ENCODE measurements around the gene KRT82. TPM values are rescaled to one million over a fixed set of nuclear protein-coding genes. Genes with fewer than 3 reads are reported as not detected.

KRT82 gene
- total and polyA plus RNA-seq, 2 of the 8 experiments (the other 6 are each of a cell fraction or from before 2014, with no cell fraction given): not detected

DNA sequence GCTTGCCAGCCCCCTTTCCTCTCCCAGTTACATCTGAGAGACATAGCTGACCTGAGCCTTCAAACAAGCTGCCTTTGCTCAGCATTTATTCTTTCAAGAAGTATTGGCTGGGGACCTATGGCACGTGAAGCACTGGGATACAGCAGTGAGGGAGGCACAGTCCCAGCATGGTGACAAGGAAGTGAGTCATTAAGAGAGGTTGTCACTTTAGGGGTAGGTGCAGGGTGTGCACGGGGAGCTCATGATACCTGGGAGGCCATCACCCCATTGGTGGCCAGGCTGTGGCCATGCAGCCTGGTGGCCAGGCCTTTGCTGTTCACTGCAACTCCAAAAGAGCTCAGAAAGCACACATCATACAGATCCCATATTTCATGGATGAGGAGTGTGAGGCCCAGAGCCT is 33.7 kb upstream of the KRT82 start:
- no peak overlapping the region for H2BK5ac ChIP-seq (ENCODE audit: low read depth, low read length)
- no peaks in the 10 kb centered on the region for H4K20me1 ChIP-seq (replicated peaks in 1 of 2; ENCODE audit: control insufficient read depth in 1 of 2, insufficient read depth in 2 of 2, low read length in 2 of 2)
- no peak overlapping the region for H4K91ac ChIP-seq (replicated peaks; ENCODE audit: insufficient read length, low read length)
- H3K23me2 ChIP-seq (ENCODE audit: low read depth, low read length): no peaks in the 10 kb centered on the region
- peaks cover 0 to 5% (median 3%) of the 10 kb centered on the region in 4 experiments; a peak in 3 of 7 replicates for H3K4me1 ChIP-seq (replicated peaks in 1 of 4; ENCODE audit: control insufficient read depth in 3 of 4, insufficient read depth in 4 of 4, low read length in 3 of 4)
- no peak overlapping the region for H3K27ac ChIP-seq (ENCODE audit: low read depth, low read length)
- no peaks in the 10 kb centered on the region for H3K79me2 ChIP-seq (ENCODE audit: control insufficient read depth in 1 of 2, insufficient read depth in 2 of 2, low read length in 2 of 2)
- H2BK20ac ChIP-seq (ENCODE audit: low read length): no peak overlapping the region
- WGBS, 2 experiments (ENCODE audit: extremely low coverage in 1 of 2, insufficient coverage in 1 of 2, insufficient read length in 1 of 2, insufficient replicate concordance in 2 of 2, low coverage in 1 of 2, low lambda C conversion rate in 2 of 2, missing lambda C conversion rate in 1 of 2): 87% methylated on average over 2 of the region's 2 CpGs; no CpG with 5 or more reads in 1 of the 2 experiments
- no peak overlapping the region for H4K8ac ChIP-seq (ENCODE audit: extremely low read depth, insufficient read depth, low read length)
- no peak overlapping the region for H4K5ac ChIP-seq (ENCODE audit: insufficient read length, low read depth, low read length)
- no peak overlapping the region for H2AFZ ChIP-seq (ENCODE audit: low read length)
- no peak overlapping the region for H2BK15ac ChIP-seq (ENCODE audit: low read length)
- H3K9ac ChIP-seq (replicated peaks in 1 of 4; ENCODE audit: extremely low read depth in 1 of 4, low read depth in 3 of 4, low read length in 3 of 4): no peak overlapping the region
- CTCF ChIA-PET (ENCODE audit: partially characterized antibody): interaction anchor here (0.6 to 3.1 kb wide), 9 partner anchors 9 to 440 kb away, joined by 3 to 12 read pairs (median 4); no protein-coding TSS in a partner anchor
- no peak overlapping the region for H2BK12ac ChIP-seq (ENCODE audit: low read depth, low read length)
- no peak overlapping the region for H3K56ac ChIP-seq (replicated peaks; ENCODE audit: insufficient read length, low read depth, low read length)
- H2BK120ac ChIP-seq (replicated peaks; ENCODE audit: low read depth, low read length): no peak overlapping the region
- no peaks in the 10 kb centered on the region for H3K79me1 ChIP-seq (ENCODE audit: low read depth, low read length)
- H3K4me2 ChIP-seq (ENCODE audit: insufficient read depth in 1 of 2, low read depth in 2 of 2, low read length in 2 of 2): no peak overlapping the region
- no peaks in the 10 kb centered on the region for H3K9me3 ChIP-seq (ENCODE audit: insufficient read depth in 2 of 2, low read depth in 1 of 2, low read length in 1 of 2)
- no peak overlapping the region for H2AK5ac ChIP-seq (ENCODE audit: low read depth, low read length)
- H3K36me3 ChIP-seq (ENCODE audit: control insufficient read depth in 2 of 4, insufficient read depth in 4 of 4, low read length in 3 of 4): no peaks in the 10 kb centered on the region
- DNase-seq (ENCODE audit: low read depth in 1 of 2, low spot score in 2 of 2) (no peak), FAIRE-seq (no peak)
- H3K4me3 ChIP-seq (ENCODE audit: extremely low read depth in 1 of 4, insufficient read depth in 2 of 4, low read depth in 3 of 4, low read length in 4 of 4): no peak overlapping the region
- no peaks in the 10 kb centered on the region; a peak in 2 of 7 replicates for H3K27me3 ChIP-seq (replicated peaks in 1 of 4; ENCODE audit: control insufficient read depth in 3 of 4, extremely low read depth in 1 of 4, insufficient read depth in 3 of 4, low read length in 3 of 4)
- no peak overlapping the region for H3K23ac ChIP-seq (ENCODE audit: insufficient read length)
- H3K18ac ChIP-seq (ENCODE audit: extremely low read depth, low read length): no peak overlapping the region
- no peak overlapping the region for H3K14ac ChIP-seq (ENCODE audit: insufficient read length)
- POLR2A ChIA-PET (ENCODE audit: partially characterized antibody): no interaction called here
- H3K4ac ChIP-seq (replicated peaks; ENCODE audit: insufficient read length, low read depth, low read length): no peak overlapping the region
- TF ChIP-seq, protein P1, sequence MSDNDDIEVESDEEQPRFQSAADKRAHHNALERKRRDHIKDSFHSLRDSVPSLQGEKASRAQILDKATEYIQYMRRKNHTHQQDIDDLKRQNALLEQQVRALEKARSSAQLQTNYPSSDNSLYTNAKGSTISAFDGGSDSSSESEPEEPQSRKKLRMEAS (IDR thresholded peaks at IDR 0.05): no peak
- TF ChIP-seq FOSL1 (IDR thresholded peaks at IDR 0.05; ENCODE audit: insufficient read depth, low read depth, low read length): no peak
- TF ChIP-seq SIN3A (conservative IDR thresholded peaks at IDR 0.05 in 1 of 2, IDR thresholded peaks at IDR 0.05 in 1 of 2; ENCODE audit: low read depth in 1 of 2, low read length in 2 of 2): no peak
- TF ChIP-seq, protein P2, sequence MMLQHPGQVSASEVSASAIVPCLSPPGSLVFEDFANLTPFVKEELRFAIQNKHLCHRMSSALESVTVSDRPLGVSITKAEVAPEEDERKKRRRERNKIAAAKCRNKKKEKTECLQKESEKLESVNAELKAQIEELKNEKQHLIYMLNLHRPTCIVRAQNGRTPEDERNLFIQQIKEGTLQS (IDR thresholded peaks at IDR 0.05; ENCODE audit: insufficient read depth, low read depth, low read length): no peak
- no peak for TF ChIP-seq CBX8 (IDR thresholded peaks at IDR 0.05; ENCODE audit: borderline replicate concordance, low read depth, low read length)
- TF ChIP-seq POU5F1 (IDR thresholded peaks at IDR 0.05; ENCODE audit: low read depth, low read length): no peak
- TF ChIP-seq RFX5 (IDR thresholded peaks at IDR 0.05; ENCODE audit: borderline replicate concordance, low read depth, low read length): no peak
- TF ChIP-seq BRCA1 (IDR thresholded peaks at IDR 0.05; ENCODE audit: low read depth, low read length): no peak
- TF ChIP-seq BCL11A (IDR thresholded peaks at IDR 0.05; ENCODE audit: low read depth in 2 of 2, low read length in 2 of 2): no peak
- TF ChIP-seq BACH1 (IDR thresholded peaks at IDR 0.05; ENCODE audit: low read length): no peak
- no peak for TF ChIP-seq CHD1 (IDR thresholded peaks at IDR 0.05; ENCODE audit: low read depth, low read length)
- TF ChIP-seq EGR1 (IDR thresholded peaks at IDR 0.05; ENCODE audit: borderline replicate concordance, low read depth, low read length): no peak
- TF ChIP-seq ZNF274 (IDR thresholded peaks at IDR 0.05; ENCODE audit: borderline replicate concordance, extremely low read depth, low read length): no peak
- TF ChIP-seq EP300 (IDR thresholded peaks at IDR 0.05; ENCODE audit: borderline replicate concordance in 1 of 2, low read depth in 2 of 2, low read length in 2 of 2): no peak
